ENCODE data around the gene SHROOM3. TPM values are rescaled to one million over a fixed set of nuclear protein-coding genes. Genes with fewer than 3 reads are reported as not detected.

Gene SHROOM3
- total and polyA plus RNA-seq, 2 experiments from 2014 or later, result 11.3 to 73.5 TPM

DNA sequence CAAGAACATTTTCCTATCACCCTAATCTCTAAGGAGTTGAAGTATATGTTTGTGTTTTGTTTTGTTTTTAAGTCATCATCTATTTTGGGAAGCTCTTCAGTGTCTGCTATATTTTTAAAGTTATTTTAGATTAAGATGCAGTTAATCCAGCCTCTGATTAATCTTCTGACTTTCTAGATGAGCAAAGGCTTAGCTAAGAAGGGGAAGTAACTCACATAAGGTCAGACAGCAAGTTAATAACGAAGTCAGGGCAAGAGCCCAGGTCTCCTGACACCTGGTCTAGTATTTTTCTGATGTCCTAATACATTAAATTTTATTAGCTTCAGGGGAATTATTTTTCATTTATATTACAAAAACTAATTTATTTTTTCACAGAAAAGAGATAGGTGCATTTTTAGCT lies 294.4 kb downstream of the SHROOM3 start (continued):
- TF ChIP-seq, protein P1, sequence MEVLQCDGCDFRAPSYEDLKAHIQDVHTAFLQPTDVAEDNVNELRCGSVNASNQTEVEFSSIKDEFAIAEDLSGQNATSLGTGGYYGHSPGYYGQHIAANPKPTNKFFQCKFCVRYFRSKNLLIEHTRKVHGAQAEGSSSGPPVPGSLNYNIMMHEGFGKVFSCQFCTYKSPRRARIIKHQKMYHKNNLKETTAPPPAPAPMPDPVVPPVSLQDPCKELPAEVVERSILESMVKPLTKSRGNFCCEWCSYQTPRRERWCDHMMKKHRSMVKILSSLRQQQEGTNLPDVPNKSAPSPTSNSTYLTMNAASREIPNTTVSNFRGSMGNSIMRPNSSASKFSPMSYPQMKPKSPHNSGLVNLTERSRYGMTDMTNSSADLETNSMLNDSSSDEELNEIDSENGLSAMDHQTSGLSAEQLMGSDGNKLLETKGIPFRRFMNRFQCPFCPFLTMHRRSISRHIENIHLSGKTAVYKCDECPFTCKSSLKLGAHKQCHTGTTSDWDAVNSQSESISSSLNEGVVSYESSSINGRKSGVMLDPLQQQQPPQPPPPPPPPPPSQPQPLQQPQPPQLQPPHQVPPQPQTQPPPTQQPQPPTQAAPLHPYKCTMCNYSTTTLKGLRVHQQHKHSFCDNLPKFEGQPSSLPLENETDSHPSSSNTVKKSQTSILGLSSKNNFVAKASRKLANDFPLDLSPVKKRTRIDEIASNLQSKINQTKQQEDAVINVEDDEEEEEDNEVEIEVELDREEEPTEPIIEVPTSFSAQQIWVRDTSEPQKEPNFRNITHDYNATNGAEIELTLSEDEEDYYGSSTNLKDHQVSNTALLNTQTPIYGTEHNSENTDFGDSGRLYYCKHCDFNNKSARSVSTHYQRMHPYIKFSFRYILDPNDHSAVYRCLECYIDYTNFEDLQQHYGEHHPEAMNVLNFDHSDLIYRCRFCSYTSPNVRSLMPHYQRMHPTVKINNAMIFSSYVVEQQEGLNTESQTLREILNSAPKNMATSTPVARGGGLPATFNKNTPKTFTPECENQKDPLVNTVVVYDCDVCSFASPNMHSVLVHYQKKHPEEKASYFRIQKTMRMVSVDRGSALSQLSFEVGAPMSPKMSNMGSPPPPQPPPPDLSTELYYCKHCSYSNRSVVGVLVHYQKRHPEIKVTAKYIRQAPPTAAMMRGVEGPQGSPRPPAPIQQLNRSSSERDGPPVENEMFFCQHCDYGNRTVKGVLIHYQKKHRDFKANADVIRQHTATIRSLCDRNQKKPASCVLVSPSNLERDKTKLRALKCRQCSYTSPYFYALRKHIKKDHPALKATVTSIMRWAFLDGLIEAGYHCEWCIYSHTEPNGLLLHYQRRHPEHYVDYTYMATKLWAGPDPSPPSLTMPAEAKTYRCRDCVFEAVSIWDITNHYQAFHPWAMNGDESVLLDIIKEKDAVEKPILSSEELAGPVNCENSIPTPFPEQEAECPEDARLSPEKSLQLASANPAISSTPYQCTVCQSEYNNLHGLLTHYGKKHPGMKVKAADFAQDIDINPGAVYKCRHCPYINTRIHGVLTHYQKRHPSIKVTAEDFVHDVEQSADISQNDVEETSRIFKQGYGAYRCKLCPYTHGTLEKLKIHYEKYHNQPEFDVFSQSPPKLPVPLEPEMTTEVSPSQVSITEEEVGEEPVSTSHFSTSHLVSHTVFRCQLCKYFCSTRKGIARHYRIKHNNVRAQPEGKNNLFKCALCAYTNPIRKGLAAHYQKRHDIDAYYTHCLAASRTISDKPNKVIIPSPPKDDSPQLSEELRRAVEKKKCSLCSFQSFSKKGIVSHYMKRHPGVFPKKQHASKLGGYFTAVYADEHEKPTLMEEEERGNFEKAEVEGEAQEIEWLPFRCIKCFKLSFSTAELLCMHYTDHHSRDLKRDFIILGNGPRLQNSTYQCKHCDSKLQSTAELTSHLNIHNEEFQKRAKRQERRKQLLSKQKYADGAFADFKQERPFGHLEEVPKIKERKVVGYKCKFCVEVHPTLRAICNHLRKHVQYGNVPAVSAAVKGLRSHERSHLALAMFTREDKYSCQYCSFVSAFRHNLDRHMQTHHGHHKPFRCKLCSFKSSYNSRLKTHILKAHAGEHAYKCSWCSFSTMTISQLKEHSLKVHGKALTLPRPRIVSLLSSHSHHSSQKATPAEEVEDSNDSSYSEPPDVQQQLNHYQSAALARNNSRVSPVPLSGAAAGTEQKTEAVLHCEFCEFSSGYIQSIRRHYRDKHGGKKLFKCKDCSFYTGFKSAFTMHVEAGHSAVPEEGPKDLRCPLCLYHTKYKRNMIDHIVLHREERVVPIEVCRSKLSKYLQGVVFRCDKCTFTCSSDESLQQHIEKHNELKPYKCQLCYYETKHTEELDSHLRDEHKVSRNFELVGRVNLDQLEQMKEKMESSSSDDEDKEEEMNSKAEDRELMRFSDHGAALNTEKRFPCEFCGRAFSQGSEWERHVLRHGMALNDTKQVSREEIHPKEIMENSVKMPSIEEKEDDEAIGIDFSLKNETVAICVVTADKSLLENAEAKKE (CRISPR knock-in tag; IDR thresholded peaks at IDR 0.05), result no peak

DNA sequence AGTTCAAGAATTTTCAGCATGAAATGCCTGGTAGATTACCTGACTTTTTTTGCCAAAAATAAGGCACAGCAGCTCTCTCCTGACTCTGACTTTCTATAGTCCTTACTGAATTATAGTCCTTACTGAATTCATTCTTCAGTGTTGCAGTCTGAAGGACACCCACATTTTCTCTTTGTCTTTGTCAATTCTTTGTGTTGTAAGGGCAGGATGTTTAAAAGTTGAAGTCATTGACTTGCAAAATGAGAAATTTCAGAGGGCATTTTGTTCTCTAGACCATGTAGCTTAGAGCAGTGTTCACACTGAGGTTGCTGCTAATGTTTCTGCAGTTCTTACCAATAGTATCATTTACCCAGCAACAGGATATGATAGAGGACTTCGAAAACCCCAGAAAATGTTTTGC lies 295.0 kb downstream of the SHROOM3 start:
- no peak overlapping the region for H3K4me3 ChIP-seq
- no peak overlapping the region for H2AFZ ChIP-seq
- H3K4me2 ChIP-seq, result peak overlapping the region; percentile 22
- TF ChIP-seq ZNF114 (CRISPR knock-in tag; IDR thresholded peaks at IDR 0.05) (no peak), NANOG (IDR thresholded peaks at IDR 0.05; ENCODE audit: borderline replicate concordance) (peak; percentile 28; the same call in 1 of the 2 replicates)
- H3K36me3 ChIP-seq (ENCODE audit: insufficient read depth), result no peaks in the 10 kb centered on the region; the same call in 1 of the 2 replicates
- no peaks in the 10 kb centered on the region for H3F3A ChIP-seq (replicated peaks; ENCODE audit: low read depth)
- H3K27me3 Mint-ChIP-seq (ENCODE audit: insufficient read depth, low read depth, poor library complexity), result no peaks in the 10 kb centered on the region
- no peaks in the 10 kb centered on the region; the same call in 1 of the 2 replicates for H4K20me1 ChIP-seq (replicated peaks; ENCODE audit: insufficient read depth)
- peaks cover 34% of the 10 kb centered on the region for H3K4me1 ChIP-seq (ENCODE audit: insufficient read depth)
- H3K27ac Mint-ChIP-seq, result peak overlapping the region; percentile 66
- H3K27me3 ChIP-seq (ENCODE audit: insufficient read depth), result no peaks in the 10 kb centered on the region
- no peaks in the 10 kb centered on the region for H3K9me3 Mint-ChIP-seq
- H3K79me2 ChIP-seq (replicated peaks; ENCODE audit: insufficient read depth), result peaks cover 27% of the 10 kb centered on the region
- H3K4me1 Mint-ChIP-seq, result peaks cover 64% of the 10 kb centered on the region
- no peaks in the 10 kb centered on the region for H3K9me2 ChIP-seq (ENCODE audit: insufficient read depth)
- H3K27ac ChIP-seq (ENCODE audit: low read depth), result peak overlapping the region; percentile 76
- DNase-seq (ENCODE audit: low spot score) (peak; percentile 61), ATAC-seq (peak; percentile 40)
- peaks cover 29% of the 10 kb centered on the region for H3K36me3 Mint-ChIP-seq (ENCODE audit: low read depth)
- no peak overlapping the region for H3K4me3 Mint-ChIP-seq

DNA sequence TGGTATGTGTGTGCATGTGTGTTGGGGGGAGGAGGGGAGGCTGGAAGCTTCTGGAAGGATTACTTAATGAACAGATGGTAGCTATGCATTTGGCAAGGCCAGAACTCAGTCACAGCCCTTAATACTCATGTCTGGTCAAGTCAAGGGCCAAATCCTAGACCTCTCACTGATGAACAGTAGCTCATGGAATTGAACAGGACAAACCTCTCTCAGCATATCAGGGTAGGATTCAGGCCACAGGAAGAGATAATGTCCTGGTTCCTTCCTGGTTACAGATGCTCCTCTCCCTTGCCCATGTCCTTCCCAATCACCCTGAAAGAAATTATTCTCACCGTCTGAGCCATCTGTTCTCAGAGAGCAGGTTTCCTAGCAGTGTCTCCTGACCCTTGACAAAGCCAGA lies 297.2 kb downstream of the SHROOM3 start:
- H3K4me3 Mint-ChIP-seq, result no peak overlapping the region
- H3K27ac ChIP-seq (ENCODE audit: low read depth), result no peak overlapping the region; the same call in 1 of the 2 replicates
- peaks cover 27% of the 10 kb centered on the region for H3K4me1 ChIP-seq (ENCODE audit: insufficient read depth)
- DNase-seq (ENCODE audit: low spot score), result no peak
- H2AFZ ChIP-seq, result no peak overlapping the region
- H3K4me2 ChIP-seq, result no peak overlapping the region
- H3K27me3 Mint-ChIP-seq (ENCODE audit: insufficient read depth, low read depth, poor library complexity), result no peaks in the 10 kb centered on the region
- no peaks in the 10 kb centered on the region for H3K27me3 ChIP-seq (ENCODE audit: insufficient read depth)
- no peaks in the 10 kb centered on the region for H3K9me2 ChIP-seq (ENCODE audit: insufficient read depth)
- peaks cover 16% of the 10 kb centered on the region; the same call in 1 of the 2 replicates for H3K79me2 ChIP-seq (replicated peaks; ENCODE audit: insufficient read depth)
- TF ChIP-seq ZNF331 (CRISPR knock-in tag; IDR thresholded peaks at IDR 0.05; ENCODE audit: low read depth), result no peak
- TF ChIP-seq, protein P2, sequence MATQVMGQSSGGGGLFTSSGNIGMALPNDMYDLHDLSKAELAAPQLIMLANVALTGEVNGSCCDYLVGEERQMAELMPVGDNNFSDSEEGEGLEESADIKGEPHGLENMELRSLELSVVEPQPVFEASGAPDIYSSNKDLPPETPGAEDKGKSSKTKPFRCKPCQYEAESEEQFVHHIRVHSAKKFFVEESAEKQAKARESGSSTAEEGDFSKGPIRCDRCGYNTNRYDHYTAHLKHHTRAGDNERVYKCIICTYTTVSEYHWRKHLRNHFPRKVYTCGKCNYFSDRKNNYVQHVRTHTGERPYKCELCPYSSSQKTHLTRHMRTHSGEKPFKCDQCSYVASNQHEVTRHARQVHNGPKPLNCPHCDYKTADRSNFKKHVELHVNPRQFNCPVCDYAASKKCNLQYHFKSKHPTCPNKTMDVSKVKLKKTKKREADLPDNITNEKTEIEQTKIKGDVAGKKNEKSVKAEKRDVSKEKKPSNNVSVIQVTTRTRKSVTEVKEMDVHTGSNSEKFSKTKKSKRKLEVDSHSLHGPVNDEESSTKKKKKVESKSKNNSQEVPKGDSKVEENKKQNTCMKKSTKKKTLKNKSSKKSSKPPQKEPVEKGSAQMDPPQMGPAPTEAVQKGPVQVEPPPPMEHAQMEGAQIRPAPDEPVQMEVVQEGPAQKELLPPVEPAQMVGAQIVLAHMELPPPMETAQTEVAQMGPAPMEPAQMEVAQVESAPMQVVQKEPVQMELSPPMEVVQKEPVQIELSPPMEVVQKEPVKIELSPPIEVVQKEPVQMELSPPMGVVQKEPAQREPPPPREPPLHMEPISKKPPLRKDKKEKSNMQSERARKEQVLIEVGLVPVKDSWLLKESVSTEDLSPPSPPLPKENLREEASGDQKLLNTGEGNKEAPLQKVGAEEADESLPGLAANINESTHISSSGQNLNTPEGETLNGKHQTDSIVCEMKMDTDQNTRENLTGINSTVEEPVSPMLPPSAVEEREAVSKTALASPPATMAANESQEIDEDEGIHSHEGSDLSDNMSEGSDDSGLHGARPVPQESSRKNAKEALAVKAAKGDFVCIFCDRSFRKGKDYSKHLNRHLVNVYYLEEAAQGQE (IDR thresholded peaks at IDR 0.05; ENCODE audit: unreplicated experiment), result no peak
- TF ChIP-seq CREB1 (CRISPR knock-in tag; IDR thresholded peaks at IDR 0.05; ENCODE audit: low read depth), result no peak
- ATAC-seq, result no peak
- H3F3A ChIP-seq (replicated peaks; ENCODE audit: low read depth), result no peaks in the 10 kb centered on the region
- peaks cover 52% of the 10 kb centered on the region for H3K4me1 Mint-ChIP-seq
- H3K4me3 ChIP-seq, result no peak overlapping the region
- H3K27ac Mint-ChIP-seq, result no peak overlapping the region; the same call in 1 of the 2 replicates
- H3K36me3 ChIP-seq (ENCODE audit: insufficient read depth), result no peaks in the 10 kb centered on the region; the same call in 1 of the 2 replicates
- no peaks in the 10 kb centered on the region; the same call in 1 of the 2 replicates for H4K20me1 ChIP-seq (replicated peaks; ENCODE audit: insufficient read depth)
- H3K36me3 Mint-ChIP-seq (ENCODE audit: low read depth), result peaks cover 30% of the 10 kb centered on the region
- no peaks in the 10 kb centered on the region for H3K9me3 Mint-ChIP-seq

All from GM23338 (cell line).